Measurements from ENCODE around the gene AGRN.

- no peak for TF ChIP-seq POLR2A (IDR thresholded peaks at IDR 0.05; ENCODE audit: low read depth)
- no peak for TF ChIP-seq POLR2AphosphoS5 (IDR thresholded peaks at IDR 0.05)
- TF ChIP-seq CTCF (IDR thresholded peaks at IDR 0.05), result no peak
- TF ChIP-seq EP300 (IDR thresholded peaks at IDR 0.05), result no peak
These were observed 80.4 kb downstream of the AGRN start for GRCh38 chr1:1100296-1100695.

Measured in esophagus muscularis mucosa (tissue), 4 donors.